ENCODE results near the gene JAZF1.
A peak's percentile ranks its signal among the peaks of the same experiment; 100 is the strongest.

JAZF1 gene

DNA sequence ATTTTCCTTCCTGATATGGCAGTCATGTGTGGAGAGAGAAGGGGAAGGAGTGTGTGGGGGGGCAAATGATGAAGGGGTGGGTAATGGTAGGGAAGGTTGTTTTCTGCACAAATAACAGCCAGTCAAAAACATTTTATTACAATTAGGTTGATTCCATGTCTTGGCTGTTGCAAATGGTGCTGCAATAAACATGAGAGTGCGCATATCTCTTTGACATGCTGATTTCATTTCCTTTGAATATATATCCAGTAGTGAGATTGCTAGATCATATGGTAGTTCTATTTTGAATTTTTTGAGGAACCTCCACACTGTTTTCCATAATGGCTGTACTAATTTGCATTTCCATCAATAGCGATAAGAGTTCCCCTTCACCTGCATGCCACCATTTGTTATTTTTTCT lies 10.6 kb upstream of the JAZF1 start:
- no peak for DNase-seq

DNA sequence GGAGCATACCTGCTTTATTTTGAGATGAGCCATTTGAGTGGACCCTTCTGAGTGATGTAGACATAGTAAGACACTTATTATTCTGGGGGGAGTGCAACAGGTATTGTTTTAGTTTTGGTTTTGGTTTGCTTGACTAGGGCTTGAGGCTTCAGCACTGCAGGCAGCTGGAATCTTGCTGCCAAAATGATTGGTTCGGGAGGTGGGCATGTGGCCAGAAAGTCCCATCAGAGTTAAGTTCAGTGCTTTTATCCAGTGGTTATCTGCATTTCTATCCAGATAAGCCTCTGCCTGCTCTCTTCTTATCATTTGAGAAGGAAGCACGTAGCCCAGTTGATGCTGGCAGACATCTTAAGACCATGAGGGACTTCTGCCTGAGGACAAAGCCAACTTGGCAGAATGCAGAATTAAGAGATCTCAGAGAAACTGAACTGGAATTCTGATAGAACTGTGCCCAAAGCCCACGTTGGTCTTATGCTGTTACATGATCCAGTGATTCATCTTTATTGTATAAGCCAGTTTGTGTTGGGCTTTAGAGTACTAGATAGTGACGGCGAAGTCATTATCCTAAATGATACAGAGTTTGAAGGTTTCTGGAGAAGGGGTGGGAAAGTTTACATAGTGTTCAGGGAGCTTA lies 9.6 kb upstream of the JAZF1 start:
- DNase-seq = no peak

DNA sequence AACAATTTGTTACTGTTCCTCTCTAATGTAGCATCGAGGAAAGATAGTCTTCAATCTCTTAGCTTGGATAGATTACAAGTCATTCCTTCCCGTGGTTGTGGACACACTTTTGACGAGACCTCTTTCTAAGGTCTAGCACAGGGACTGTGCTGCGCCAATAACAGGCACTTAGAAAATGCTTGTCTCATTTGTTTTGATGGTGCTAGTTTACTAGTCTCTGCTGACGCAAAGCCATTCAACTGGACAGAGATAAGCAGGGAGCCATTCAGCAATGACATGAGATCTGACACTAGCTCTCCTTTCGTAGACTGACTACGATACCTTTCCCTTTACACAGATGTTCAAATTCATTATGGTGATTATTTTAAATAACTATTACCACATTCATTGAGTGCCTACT lies 6.4 kb upstream of the JAZF1 start:
- DNase-seq = no peak

DNA sequence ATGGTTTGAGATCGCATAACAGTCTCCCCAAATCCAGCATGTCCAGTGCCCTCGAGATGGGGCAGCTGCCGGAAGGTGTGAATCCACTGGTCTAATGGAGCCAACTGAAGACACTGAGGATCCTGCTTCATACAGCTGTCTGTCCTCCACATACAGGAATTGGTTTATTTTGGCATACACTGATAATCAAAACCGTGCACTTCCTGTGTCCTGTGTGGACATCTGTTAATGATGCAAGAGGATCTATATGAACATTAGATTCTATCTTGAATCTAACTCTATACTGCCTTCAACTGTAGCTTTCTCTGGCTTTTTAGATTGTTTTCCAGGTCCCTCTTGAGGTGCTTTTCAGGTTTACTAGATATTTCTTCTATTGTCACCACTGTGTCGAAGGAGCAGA lies 3.0 kb upstream of the JAZF1 start:
- peak; percentile 58 for DNase-seq

DNA sequence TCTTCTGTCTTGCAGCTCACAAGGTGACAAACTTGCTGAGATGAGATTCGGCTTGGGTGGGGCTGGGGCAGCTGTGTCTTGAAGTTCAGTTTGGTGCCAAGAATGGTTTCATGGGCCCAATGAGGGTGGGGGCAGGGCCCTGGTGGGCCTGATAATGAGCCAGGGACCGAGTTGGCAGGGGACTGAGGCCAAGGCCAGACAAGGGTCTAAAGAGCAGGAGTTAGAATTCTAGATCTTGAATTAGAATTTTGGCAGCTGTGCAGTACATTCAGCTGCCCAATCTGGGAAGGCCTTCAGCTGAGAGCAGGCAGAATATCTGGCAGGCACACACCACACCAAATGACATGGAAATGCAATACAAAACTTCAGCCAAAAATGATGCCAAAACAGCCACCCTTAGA lies 1.5 kb upstream of the JAZF1 start:
- no peak for DNase-seq

DNA sequence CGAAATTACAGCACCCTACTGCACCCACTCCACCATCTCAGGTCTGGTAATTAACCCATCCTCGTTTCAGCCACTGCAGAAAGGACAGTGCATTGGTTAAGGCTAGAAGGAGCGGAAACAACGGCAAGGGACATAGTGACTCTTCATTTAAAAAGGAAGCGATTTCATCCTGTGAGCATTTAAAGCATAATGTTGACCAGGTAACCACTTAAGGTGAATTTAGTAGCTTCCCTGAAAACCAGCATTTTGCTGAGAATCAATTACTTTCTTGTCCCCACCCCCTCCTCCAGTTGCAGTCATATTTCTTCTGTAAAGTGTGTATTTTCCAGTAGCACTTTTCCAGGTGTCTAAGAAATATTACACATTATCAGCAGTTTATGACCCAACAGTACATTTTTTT lies 821 bp upstream of the JAZF1 start:
- no peak for DNase-seq

DNA sequence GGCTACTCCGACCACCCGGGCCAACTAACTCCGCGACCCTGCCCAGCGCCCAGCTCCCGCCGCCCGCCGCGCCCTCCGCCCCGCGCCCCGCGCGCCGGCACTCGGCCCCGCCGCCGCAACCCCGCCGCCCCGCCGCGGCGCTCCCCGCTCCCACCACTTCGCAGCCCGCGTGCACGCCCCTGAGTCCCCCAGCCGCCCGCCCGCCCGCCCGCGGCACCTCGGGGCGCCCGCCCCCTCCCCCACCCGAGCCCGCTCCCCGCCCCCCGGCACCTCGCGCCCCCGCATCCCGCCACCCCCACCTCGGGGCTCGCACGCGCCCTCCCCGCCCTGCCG lies 598 bp downstream of the JAZF1 start:
- DNase-seq = no peak

DNA sequence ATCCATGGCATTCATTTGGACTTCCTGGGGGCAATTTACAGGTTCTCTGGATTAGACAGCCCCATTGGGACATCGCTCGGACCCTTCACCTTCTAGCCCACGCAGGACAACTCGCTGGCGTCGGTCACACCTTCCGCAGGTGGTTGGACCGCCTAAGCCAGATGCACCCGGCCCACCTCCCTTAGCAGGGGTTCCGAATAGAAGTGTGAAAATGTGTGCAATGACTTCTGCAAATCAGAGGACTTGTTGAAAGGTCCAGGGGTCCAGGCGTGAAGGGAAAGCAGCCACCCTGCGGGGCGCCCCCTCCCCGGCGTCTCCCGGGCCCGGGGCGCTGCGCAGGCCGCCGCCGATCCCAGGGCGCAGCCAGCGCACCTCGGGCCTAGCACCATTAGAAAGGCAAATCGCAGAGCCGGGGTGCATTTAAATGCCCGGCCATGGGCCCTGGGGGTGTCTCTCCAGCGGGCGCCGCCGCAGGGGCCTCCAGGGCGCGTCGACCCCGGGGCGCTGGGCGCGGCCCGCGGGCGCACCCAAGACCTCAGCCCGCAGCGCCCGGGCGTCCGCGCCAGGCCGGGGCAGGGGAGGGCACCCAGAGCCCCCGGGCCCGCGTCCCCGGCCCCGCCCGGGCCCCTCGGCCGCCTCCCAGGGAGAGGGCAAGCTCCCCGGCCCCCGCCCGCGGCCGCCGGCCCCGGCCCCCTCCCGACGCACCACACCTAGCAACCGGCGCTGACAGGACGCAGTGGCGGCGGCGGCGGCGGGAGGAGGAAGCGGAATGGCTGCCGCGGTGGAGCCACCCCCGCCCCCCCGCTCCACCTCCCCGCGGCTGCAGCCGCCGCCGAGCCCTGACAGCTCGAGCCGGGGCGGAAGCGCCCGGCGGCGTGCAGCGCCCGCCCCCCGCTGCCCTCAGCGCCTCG lies 1.2 kb downstream of the JAZF1 start:
- peak; percentile 53 for DNase-seq

DNA sequence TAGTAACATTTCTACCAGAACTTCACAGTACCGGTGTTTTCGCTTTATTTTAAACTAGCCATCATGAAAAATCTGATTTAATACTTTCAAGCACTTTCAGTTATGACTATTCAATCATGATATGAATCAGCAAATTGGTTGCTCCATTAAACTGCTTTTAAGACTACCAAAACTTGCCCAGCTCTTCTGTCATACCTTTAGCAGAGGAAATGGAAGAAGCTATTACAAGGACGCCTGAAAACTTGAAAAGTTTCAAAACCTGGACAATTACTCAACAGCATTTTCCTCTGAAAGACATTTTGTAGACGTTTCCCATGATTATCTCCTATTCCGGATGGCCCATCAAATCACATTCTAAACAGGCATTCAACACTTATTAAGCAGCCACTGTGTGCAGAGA lies 2.0 kb downstream of the JAZF1 start:
- no peak for DNase-seq

DNA sequence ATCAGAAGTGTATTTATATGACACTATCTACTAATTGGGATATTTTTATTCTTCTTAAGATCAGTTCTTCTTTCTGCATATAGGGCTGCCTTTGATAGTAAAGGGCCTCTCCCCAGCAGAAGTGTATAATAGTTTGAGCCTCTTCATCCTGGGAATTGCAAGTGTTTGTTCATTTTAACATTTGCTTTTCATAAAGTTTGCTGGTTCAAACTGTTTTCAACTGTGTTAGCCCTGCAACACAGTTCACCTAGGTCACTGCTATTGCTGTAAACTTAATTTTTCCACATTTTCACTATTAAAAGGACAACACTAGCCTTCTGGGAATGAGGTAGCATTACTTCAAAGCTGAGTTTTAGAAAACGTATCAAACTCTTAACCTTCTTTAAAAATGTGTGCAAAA lies 2.8 kb downstream of the JAZF1 start:
- DNase-seq = no peak

DNA sequence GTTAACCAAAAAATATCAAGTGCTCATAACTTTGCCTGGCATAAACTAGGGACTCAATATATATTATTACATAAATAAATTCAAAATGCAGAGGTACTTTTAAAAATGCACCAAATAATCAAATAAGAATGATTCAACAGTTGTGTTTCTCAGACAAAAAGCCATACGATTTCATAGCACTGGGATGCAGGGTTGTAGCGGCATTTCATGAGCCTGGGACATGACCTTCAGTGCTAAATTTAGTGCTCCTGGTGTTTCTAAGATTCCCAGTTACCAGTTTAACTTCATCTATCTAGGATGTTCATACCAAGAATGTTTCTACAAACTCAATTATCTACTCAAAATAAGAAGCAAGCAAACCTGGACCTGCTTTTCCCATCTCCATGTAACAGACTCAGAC lies 4.0 kb downstream of the JAZF1 start:
- no peak for DNase-seq

DNA sequence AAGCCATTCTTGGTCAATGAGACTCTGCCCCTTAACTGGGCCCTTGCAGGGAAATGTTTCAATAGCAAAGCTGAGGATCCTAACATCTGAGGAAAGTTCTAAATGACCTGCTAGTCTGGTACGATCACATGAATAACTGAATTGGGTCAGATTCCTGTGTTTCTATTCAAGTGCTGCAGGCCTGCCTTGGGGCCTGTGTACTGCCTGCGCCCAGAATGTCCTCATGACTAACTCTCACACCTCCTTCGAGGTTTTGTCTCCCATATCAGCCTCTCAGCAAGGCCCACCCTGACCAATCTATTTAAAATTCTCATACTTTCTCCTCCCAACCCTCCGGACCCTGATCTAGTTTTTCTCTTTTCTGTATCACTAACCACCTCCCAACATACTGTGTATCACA lies 4.4 kb downstream of the JAZF1 start:
- no peak for DNase-seq

DNA sequence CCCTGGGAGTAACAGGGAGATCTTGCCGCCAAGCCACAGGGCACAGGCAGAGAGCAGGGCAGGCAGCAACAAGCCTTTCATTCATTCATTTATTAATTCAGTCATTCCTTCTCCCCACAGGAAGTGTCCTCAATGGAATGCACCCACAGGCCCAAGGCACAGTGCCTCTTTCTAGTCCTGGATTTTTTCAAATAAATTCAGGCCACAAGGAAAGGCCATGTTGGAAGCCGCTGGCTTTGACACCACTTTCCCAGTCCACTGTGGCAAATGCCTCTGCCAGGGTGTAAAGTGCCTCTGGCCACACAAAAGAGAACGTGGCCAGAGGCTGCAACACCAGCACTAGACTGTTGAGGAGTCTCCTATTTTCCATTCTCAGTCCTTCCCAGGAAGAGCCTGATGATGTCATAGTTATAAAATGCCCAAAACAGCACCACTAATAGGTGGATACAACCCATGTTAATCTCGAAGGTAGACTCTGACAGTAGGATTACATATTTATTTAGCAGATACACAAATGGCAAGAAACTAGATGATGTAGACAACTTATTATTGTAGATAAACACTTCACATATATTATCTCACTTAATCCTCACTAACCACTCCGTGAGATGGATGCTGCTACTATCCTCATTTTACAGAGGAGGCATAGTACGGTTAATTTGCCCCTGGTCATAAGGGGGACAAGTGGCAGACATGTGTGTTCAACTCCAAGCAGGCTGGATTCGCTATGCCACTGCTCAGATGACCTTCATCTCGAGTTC lies 5.5 kb downstream of the JAZF1 start:
- DNase-seq = no peak

DNA sequence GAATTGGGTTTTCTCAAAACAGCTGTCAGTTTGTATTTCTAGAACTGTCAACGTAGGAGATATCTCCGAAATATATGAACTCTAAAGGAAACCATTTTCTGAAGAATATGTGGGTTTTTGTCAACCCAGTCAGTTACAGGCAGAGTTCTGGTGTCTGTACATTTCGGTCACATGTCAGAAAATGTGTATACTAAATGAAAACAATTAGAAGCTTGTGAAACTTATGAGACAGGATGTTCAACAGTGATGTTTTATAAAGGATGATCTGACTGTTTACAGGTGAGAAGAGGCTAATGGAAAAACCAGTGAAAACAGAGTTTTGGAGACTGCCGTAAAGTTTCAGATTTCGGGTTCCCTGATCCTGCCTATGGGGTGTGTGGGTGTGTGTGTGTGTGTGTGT lies 6.2 kb downstream of the JAZF1 start:
- no peak for DNase-seq

DNA sequence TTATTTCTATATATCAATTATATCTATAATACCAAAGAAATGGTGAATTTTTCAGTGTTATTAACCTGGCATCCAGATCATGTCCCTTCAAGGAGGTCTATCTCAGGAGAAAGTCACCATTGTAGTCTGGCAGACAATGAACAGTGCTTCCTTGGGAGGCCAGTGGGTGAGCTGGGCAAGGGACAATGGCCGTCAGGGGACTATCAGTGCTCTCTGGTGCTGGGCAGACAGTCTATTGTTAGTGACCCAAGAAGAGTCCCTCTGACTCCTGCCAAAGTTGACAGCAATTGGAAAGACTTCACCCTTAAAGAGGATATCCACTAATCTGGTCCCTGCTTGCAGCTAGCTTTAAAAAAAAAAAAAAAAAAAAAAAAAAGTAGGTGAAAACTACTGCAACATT lies 7.1 kb downstream of the JAZF1 start:
- DNase-seq = no peak

DNA sequence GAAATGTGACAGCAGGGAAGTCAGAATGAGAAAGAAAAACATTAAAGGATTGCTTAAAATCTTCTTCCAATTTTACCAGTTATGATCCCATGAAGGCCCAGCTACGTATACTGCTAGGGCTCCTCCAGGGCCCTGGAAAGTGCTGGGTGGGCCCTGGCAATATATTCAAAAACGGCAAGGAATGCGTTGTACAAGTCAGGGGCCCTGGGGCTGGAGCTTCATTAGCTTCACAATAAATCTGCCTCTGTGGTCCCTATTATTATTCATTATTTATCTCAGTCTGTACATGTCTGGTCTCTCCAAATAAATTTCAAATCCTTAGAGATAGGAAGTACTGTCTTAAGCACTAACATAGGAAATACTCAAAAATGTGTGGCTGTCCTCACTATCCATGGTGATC lies 7.6 kb downstream of the JAZF1 start:
- no peak for DNase-seq

DNA sequence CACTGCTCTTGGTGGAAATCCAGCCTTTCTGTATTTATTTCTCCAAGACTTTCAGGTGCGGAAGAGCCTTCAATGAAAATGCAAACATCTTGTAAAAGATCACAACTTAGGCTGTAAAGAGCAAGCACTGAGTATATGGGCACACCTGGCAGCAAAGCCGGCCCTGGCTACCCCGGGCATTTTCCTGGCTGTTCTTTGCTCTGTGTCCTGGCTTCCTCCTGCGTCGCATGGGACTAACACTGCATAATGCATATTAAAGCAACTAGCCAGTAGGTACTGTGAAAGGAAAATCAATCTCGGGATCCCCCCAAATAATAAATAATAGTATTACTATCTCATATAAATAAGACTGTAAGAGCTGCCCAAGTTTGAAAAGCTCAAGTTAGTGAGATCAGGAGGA lies 9.9 kb downstream of the JAZF1 start:
- no peak for DNase-seq

DNA sequence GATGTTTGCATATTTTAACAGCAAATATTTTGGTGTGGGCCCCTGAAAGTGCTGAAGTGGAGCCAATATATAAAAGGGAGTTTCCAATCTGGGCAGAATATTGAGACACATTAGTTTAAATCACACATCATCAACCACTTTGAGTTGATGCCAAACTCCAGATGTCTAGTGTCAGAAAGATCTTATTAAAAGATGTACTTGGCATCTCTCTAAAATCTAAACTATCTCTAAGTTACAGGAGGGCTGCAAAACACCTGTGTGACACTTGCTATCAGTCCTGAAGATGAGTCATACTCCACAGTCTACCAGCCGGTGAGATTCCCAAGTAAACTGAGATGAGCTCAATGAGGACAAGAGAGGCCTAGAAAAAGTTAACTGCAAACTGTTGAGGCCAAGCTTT lies 11.4 kb downstream of the JAZF1 start:
- peak; percentile 34 for DNase-seq

DNA sequence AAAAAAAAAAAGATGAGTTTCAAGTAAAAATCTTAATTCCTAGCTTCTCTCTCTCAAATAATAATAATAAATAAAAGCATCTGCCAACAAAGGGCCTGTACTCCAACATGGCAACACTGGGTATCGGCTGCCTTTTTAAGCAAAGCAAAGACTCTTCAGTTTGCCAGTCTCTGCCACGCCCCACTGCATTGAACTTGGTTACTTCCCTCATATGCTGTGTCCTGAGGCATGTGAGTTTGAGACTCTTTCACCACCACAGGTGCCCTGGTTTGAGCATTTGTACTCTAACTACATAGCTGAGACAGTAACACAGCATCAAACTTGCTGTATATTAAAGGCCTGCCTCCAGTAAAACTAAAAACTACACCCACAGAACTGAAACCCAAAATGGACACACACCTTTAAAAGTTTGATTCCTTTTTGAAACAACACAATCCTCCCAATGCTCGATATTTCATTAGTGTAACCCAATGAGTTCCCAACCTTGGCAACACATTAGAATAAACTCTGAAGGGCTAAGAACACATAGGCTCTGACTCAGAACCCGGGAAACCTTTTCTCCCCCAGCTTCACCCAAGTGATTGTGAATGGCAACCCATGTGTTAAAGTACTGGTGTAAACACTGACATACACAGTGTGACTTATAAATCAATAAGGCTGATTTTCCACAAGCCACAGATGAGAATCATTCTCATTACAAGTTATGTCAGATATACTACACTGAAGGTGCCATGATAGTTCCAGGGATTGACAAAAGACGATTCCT lies 12.0 kb downstream of the JAZF1 start:
- DNase-seq = no peak

DNA sequence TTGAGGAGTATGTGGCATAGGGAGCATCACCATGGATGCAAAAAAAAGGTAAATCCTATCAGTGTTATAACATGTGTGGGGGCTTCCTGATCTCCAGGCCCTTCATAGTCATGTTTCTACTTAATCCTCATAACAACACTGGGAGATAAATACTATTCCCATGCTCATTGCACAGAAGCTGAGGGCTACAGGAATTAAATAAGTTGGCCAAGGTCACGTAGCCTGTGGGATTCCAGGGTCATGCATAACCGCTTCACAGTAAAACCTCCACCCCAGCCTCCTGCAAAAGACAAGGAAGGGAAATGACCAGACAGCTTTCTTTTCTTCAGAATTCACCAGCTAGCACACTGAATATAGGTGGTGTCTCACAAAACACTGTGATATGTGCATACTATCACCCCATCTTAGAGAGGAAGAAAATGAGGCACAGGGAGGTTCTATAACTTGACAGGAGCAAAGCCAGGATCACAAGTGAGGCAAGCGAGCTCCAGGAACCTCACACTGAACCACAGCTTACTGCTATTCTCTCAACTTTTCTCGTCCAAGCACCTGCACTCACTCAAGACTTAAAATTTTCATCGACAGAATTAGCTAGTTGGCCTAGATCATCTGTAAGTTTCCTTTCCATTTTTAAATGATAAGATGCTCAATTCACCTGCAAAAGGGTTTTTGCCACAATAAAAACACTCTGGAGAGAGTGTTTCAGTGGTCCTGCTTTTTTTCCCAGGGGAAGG lies 13.4 kb downstream of the JAZF1 start:
- DNase-seq = peak; percentile 52

DNA sequence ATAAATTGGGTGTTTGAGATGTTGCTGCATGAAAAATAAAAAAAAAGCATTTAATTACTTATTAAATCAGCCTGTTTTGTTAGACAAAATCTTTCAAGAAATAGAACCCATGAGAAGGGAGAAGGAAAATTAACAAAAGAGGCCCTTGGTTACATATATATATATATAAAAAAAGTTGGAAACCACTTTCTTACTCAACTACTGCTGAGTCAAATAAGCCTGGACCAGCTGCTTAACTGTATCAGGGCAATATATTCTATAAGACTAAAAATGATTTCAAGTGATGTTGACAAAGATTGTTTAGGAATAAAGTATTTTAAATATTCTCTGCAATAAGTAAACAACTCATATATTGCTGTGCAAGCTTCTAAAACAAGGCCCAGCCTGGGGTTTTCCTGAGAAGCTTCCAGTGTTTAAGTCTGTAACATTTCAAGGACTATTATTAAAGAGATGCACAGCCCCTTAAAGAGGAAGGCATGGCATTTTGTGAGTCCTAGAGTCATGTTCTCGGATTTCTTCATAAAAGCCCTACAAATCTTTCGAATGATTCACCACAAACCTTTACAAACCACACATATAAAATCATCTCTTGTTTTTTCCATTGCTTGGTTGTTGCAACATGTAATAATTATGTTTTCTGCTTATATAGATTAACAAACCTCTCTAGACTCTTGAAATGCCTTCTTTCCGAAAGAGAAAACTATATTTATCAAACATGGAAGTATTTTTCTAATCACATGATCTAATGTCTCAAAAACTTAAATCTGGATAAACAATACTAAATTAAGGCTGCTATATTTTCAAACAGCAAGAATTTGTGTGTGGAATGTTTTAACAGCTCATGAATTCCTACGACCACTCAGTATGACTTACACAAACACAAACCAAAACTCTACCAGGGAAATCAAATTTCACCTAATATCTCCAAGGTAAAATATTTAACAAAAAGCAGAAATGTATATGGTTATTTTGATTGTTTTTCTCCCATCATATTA lies 14.3 kb downstream of the JAZF1 start:
- DNase-seq = peak; percentile 93

All from fibroblast of upper back skin (primary cell).